ENCODE results near the gene SLC16A2.

The SLC16A2 gene

DNA sequence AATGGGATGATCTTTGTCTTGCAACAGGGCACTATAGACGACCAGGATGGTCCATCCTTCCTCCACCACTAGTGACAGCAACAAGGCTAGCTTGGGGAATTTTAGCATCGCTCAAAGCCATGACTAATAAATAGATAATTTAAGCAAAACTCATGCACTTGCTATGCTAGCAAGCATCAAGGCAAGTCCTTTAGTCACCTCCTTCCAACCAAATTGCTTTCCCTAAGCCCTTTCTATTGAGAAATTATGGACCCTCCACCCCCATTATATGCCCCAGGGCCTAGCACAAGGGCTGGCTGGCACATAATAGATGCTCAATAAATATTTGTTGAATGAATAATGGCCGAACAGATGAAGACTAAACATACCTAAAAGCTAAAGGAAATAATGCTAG, 28.6 kb downstream of the SLC16A2 start:
- H3K36me3 ChIP-seq (ENCODE audit: control insufficient read depth, low read length): no peaks in the 10 kb centered on the region
- H4K20me1 ChIP-seq (ENCODE audit: control insufficient read depth, insufficient read depth, low read depth, low read length): no peaks in the 10 kb centered on the region
- no peak overlapping the region for H3K4me3 ChIP-seq (ENCODE audit: low read length)
- no peaks in the 10 kb centered on the region for H3F3A ChIP-seq (ENCODE audit: control insufficient read depth, insufficient read depth)
- no peaks in the 10 kb centered on the region for H3K9me2 ChIP-seq (replicated peaks; ENCODE audit: control insufficient read depth, low read length)
- no peaks in the 10 kb centered on the region for H3K9me3 ChIP-seq (ENCODE audit: control insufficient read depth, insufficient read depth, low read length)
- H3K4me1 ChIP-seq (ENCODE audit: control insufficient read depth, low read length): no peaks in the 10 kb centered on the region
- no peak for TF ChIP-seq EZH2phosphoT487 (IDR thresholded peaks at IDR 0.05; ENCODE audit: borderline replicate concordance, low read length)
- TF ChIP-seq, protein P1, sequence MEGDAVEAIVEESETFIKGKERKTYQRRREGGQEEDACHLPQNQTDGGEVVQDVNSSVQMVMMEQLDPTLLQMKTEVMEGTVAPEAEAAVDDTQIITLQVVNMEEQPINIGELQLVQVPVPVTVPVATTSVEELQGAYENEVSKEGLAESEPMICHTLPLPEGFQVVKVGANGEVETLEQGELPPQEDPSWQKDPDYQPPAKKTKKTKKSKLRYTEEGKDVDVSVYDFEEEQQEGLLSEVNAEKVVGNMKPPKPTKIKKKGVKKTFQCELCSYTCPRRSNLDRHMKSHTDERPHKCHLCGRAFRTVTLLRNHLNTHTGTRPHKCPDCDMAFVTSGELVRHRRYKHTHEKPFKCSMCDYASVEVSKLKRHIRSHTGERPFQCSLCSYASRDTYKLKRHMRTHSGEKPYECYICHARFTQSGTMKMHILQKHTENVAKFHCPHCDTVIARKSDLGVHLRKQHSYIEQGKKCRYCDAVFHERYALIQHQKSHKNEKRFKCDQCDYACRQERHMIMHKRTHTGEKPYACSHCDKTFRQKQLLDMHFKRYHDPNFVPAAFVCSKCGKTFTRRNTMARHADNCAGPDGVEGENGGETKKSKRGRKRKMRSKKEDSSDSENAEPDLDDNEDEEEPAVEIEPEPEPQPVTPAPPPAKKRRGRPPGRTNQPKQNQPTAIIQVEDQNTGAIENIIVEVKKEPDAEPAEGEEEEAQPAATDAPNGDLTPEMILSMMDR (IDR thresholded peaks at IDR 0.05; ENCODE audit: low read depth, low read length, poor library complexity, severe bottlenecking): no peak
- no peak overlapping the region for H3K4me2 ChIP-seq (ENCODE audit: low read length)
- H3K27me3 ChIP-seq (ENCODE audit: control insufficient read depth, low read length): no peaks in the 10 kb centered on the region
- no peak overlapping the region for H3K27ac ChIP-seq (ENCODE audit: low read depth, low read length)
- H3K79me2 ChIP-seq (ENCODE audit: control insufficient read depth, low read length): no peaks in the 10 kb centered on the region

DNA sequence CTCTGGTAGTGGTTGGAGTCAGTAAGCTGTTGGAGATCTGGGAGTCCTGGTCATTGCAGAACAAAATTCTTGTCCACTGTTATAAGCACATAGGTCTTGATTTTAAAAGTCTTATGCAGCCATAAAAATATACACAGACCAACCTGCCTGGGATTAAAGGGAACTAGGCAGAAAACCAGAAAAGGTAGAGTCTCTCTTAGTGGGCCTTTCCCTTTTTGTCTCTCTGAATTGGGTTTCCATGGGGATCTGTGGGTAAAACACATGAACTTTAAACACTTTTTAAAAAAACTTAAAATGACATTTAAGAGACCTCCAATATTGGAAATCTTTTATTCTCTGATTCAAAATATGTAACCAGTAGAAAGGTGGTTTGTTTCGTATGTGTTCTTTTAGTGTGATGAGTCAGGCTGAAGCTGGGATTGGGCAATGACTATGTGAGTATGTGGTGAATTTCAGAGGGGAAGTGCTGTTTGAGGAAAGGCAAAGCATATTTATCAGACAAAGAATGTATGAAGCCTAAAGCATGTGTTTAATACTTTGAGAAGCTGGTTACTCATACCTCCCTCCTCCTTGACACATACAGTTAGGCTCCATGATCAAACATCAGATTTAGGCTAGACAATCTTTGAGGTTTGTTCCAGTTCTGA, 29.6 kb downstream of the SLC16A2 start:
- no peaks in the 10 kb centered on the region for H3K36me3 ChIP-seq (ENCODE audit: control insufficient read depth, low read length)
- no peaks in the 10 kb centered on the region for H4K20me1 ChIP-seq (ENCODE audit: control insufficient read depth, insufficient read depth, low read depth, low read length)
- no peak overlapping the region for H3K4me3 ChIP-seq (ENCODE audit: low read length)
- TF ChIP-seq, protein P1 (IDR thresholded peaks at IDR 0.05; ENCODE audit: low read depth, low read length, poor library complexity, severe bottlenecking): no peak
- TF ChIP-seq EZH2phosphoT487 (IDR thresholded peaks at IDR 0.05; ENCODE audit: borderline replicate concordance, low read length): no peak
- no peaks in the 10 kb centered on the region for H3F3A ChIP-seq (ENCODE audit: control insufficient read depth, insufficient read depth)
- H3K4me2 ChIP-seq (ENCODE audit: low read length): no peak overlapping the region
- no peaks in the 10 kb centered on the region for H3K9me3 ChIP-seq (ENCODE audit: control insufficient read depth, insufficient read depth, low read length)
- no peaks in the 10 kb centered on the region for H3K9me2 ChIP-seq (replicated peaks; ENCODE audit: control insufficient read depth, low read length)
- no peaks in the 10 kb centered on the region for H3K27me3 ChIP-seq (ENCODE audit: control insufficient read depth, low read length)
- no peak overlapping the region for H3K27ac ChIP-seq (ENCODE audit: low read depth, low read length)
- no peaks in the 10 kb centered on the region for H3K4me1 ChIP-seq (ENCODE audit: control insufficient read depth, low read length)
- no peaks in the 10 kb centered on the region for H3K79me2 ChIP-seq (ENCODE audit: control insufficient read depth, low read length)

DNA sequence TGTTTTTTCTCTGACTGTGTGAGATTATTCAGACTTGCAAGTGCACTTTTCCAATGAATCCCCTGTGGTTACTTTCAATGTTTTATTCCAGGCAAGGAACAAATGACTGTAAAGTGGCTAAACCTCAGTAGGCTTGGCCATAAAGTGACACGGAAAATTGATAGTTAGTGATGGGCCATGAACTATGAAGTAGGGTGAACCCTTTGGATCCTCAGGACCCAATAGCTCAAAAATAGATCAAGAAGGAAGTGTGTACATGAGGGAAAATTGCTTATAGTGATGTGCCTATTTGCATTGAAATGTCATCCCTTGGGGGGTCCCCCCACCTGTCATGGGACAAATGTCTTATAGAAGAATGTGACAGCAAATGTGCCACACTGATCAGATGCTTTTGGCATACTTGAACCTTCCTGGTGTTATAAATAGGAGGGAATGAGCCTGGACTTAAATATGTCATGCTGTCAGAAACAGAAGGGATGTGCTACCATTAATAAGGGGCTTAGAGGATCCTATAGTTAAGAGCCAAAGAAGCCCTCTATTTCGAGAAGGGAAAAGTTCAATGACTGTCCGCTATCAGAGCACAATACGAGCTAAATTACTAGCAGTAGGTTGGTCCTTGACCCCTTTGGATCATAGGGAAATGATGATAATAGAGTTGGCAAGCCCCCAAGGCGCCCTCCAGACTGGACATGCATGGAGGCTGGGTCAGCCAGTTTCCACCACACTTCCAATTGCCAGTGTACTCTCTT, 30.3 kb downstream of the SLC16A2 start:
- TF ChIP-seq, protein P1 (IDR thresholded peaks at IDR 0.05; ENCODE audit: low read depth, low read length, poor library complexity, severe bottlenecking): no peak
- TF ChIP-seq EZH2phosphoT487 (IDR thresholded peaks at IDR 0.05; ENCODE audit: borderline replicate concordance, low read length): no peak
- Histone ChIP-seq H3K4me1 (ENCODE audit: control insufficient read depth, low read length) (no peaks in the 10 kb centered on the region), H3K9me3 (ENCODE audit: control insufficient read depth, insufficient read depth, low read length) (no peaks in the 10 kb centered on the region), H3K4me2 (ENCODE audit: low read length) (no peak overlapping the region), H3K79me2 (ENCODE audit: control insufficient read depth, low read length) (no peaks in the 10 kb centered on the region), H3K36me3 (ENCODE audit: control insufficient read depth, low read length) (no peaks in the 10 kb centered on the region), H3K4me3 (ENCODE audit: low read length) (no peak overlapping the region), H4K20me1 (ENCODE audit: control insufficient read depth, insufficient read depth, low read depth, low read length) (no peaks in the 10 kb centered on the region), H3K9me2 (replicated peaks; ENCODE audit: control insufficient read depth, low read length) (no peaks in the 10 kb centered on the region), H3K27ac (ENCODE audit: low read depth, low read length) (no peak overlapping the region), H3K27me3 (ENCODE audit: control insufficient read depth, low read length) (no peaks in the 10 kb centered on the region), H3F3A (ENCODE audit: control insufficient read depth, insufficient read depth) (no peaks in the 10 kb centered on the region)
